COR-L47 (cell line): ENCODE data around the gene RNLS.

ENCODE experiments used
- DNase-seq: peaks from one replicate; lab custom pipeline; 2025; lab: John Stamatoyannopoulos, UW

The RNLS gene

GRCh38 chr10:88259381-88259780, 323.7 kb downstream of the RNLS start:
- DNase-seq: no peak

GRCh38 chr10:88256886-88257285, 326.2 kb downstream of the RNLS start:
- DNase-seq: no peak

- DNase-seq: no peak
Observed at GRCh38 chr10:88256013-88256680, 327.0 kb downstream of the RNLS start.

GRCh38 chr10:88254091-88254490, 329.0 kb downstream of the RNLS start:
- DNase-seq: no peak

- no peak for DNase-seq
Observed at GRCh38 chr10:88253622-88254021, 329.5 kb downstream of the RNLS start.

GRCh38 chr10:88253128-88253527, 330.0 kb downstream of the RNLS start:
- DNase-seq: no peak

- DNase-seq: no peak
Observed at GRCh38 chr10:88249450-88249849, 333.7 kb downstream of the RNLS start.

GRCh38 chr10:88246675-88247074, 336.4 kb downstream of the RNLS start:
- DNase-seq: no peak

- DNase-seq: no peak
Observed at GRCh38 chr10:88245974-88246511, 337.1 kb downstream of the RNLS start.

GRCh38 chr10:88244781-88245625, 338.1 kb downstream of the RNLS start:
- DNase-seq: no peak

- DNase-seq: no peak
Observed at GRCh38 chr10:88243836-88244730, 339.0 kb downstream of the RNLS start.

GRCh38 chr10:88243202-88243744, 339.8 kb downstream of the RNLS start:
- DNase-seq: no peak

GRCh38 chr10:88241501-88241900, 341.6 kb downstream of the RNLS start:
- no peak for DNase-seq

GRCh38 chr10:88239212-88239611, 343.9 kb downstream of the RNLS start:
- no peak for DNase-seq

- DNase-seq: no peak
Observed at GRCh38 chr10:88238615-88238914, 344.6 kb downstream of the RNLS start.

- no peak for DNase-seq
Observed at GRCh38 chr10:88237896-88238614, 345.1 kb downstream of the RNLS start.

GRCh38 chr10:88236121-88236743, 346.9 kb downstream of the RNLS start:
- DNase-seq: no peak

- no peak for DNase-seq
Observed at GRCh38 chr10:88234297-88234696, 348.8 kb downstream of the RNLS start.

GRCh38 chr10:88233870-88234269, 349.2 kb downstream of the RNLS start:
- DNase-seq: no peak

- no peak for DNase-seq
Observed at GRCh38 chr10:88232983-88233543, 350.1 kb downstream of the RNLS start.
